Measurements from ENCODE around the gene KCTD17. TPM values are rescaled to one million over a fixed set of nuclear protein-coding genes. Genes with fewer than 3 reads are reported as not detected.

KCTD17 gene
- total RNA-seq, 2 donors from 2014 or later = 27.7 to 50.6 TPM

GRCh38 chr22:37111156-37111717, 59.7 kb downstream of the KCTD17 start:
- intact Hi-C loops (cut with DNase I) = no loop called here
- ATAC-seq (no peak), DNase-seq (no peak)

- intact Hi-C loops (cut with DNase I) = no loop called here
- ATAC-seq (no peak), DNase-seq (no peak)
Observed at GRCh38 chr22:37112084-37112728, 60.7 kb downstream of the KCTD17 start.

Other genes with a start within 250 kb of the KCTD17 start
- not detected for gene PVALB, start 234.7 kb upstream of the KCTD17 start, total RNA-seq
- gene NCF4, start 190.7 kb upstream of the KCTD17 start, total RNA-seq = 10 to 100 TPM; 10.9 to 16.6 TPM
- 1 to 10 TPM; 4.7 to 6.0 TPM for gene CSF2RB, start 138.1 kb upstream of the KCTD17 start, total RNA-seq
- gene TST, start 32.3 kb upstream of the KCTD17 start, total RNA-seq = 10 to 100 TPM; 33.3 to 35.5 TPM
- gene MPST, start 32.0 kb upstream of the KCTD17 start, total RNA-seq = 10 to 100 TPM; 48.2 to 51.2 TPM
- gene TMPRSS6, start 58.0 kb downstream of the KCTD17 start, total RNA-seq = not detected
- gene IL2RB, start 98.2 kb downstream of the KCTD17 start, total RNA-seq = 1 to 10 TPM in 1 of 2 donors, under 1 TPM in 1; 0.34 to 2.0 TPM
- 1 to 10 TPM; 1.8 to 2.9 TPM for gene C1QTNF6, start 136.5 kb downstream of the KCTD17 start, total RNA-seq
- not detected for gene SSTR3, start 160.7 kb downstream of the KCTD17 start, total RNA-seq
- 10 to 100 TPM in 1 of 2 donors, 1 to 10 TPM in 1; 6.4 to 12.5 TPM for gene RAC2, start 192.5 kb downstream of the KCTD17 start, total RNA-seq
- 10 to 100 TPM; 12.7 to 15.3 TPM for gene CYTH4, start 230.8 kb downstream of the KCTD17 start, total RNA-seq